ENCODE results near the gene ZNF622.

Gene ZNF622

GRCh38 chr5:16471387-16471786 lies 5.8 kb upstream of the ZNF622 start:
- DNase-seq (ENCODE audit: low read depth in 2 of 2) = no peak
- TF ChIP-seq CTCF (IDR thresholded peaks at IDR 0.05; ENCODE audit: low read depth, low read length) = no peak
- no peak overlapping the region for H3K4me3 ChIP-seq (replicated peaks in 1 of 2; ENCODE audit: low read depth in 2 of 2, low read length in 2 of 2)

GRCh38 chr5:16467363-16468219 lies 2.0 kb upstream of the ZNF622 start:
- peak; percentile 45 to 85 for DNase-seq (ENCODE audit: low read depth in 2 of 2)
- TF ChIP-seq CTCF (IDR thresholded peaks at IDR 0.05; ENCODE audit: low read depth, low read length) = no peak
- peak overlapping the region in 1 of 2 donors; percentile 83 for H3K4me3 ChIP-seq (replicated peaks in 1 of 2; ENCODE audit: low read depth in 2 of 2, low read length in 2 of 2)

GRCh38 chr5:16464664-16465543 lies 696 bp downstream of the ZNF622 start:
- TF ChIP-seq CTCF (IDR thresholded peaks at IDR 0.05; ENCODE audit: low read depth, low read length) = peak; percentile 17
- H3K4me3 ChIP-seq (replicated peaks in 1 of 2; ENCODE audit: low read depth in 2 of 2, low read length in 2 of 2) = peak overlapping the region; percentile 83 to 95
- DNase-seq (ENCODE audit: low read depth in 2 of 2) = no peak

GRCh38 chr5:16464231-16464630 lies 1.4 kb downstream of the ZNF622 start:
- DNase-seq (ENCODE audit: low read depth in 2 of 2) = no peak
- peak overlapping the region; percentile 83 to 95 for H3K4me3 ChIP-seq (replicated peaks in 1 of 2; ENCODE audit: low read depth in 2 of 2, low read length in 2 of 2)
- no peak for TF ChIP-seq CTCF (IDR thresholded peaks at IDR 0.05; ENCODE audit: low read depth, low read length)

GRCh38 chr5:16461782-16462181 lies 3.8 kb downstream of the ZNF622 start:
- H3K4me3 ChIP-seq (replicated peaks in 1 of 2; ENCODE audit: low read depth in 2 of 2, low read length in 2 of 2) = no peak overlapping the region
- no peak for TF ChIP-seq CTCF (IDR thresholded peaks at IDR 0.05; ENCODE audit: low read depth, low read length)

GRCh38 chr5:16461026-16461425 lies 4.6 kb downstream of the ZNF622 start:
- DNase-seq (ENCODE audit: low read depth in 2 of 2) = peak in 1 of 2 donors; percentile 40
- no peak overlapping the region for H3K4me3 ChIP-seq (replicated peaks in 1 of 2; ENCODE audit: low read depth in 2 of 2, low read length in 2 of 2)
- no peak for TF ChIP-seq CTCF (IDR thresholded peaks at IDR 0.05; ENCODE audit: low read depth, low read length)

More at GRCh38 chr5:16461782-16462181, 3.8 kb downstream of the ZNF622 start:
- peak; percentile 78 to 81 for DNase-seq (ENCODE audit: low read depth in 2 of 2)
